Measurements from ENCODE around the gene DOK3.

DNA sequence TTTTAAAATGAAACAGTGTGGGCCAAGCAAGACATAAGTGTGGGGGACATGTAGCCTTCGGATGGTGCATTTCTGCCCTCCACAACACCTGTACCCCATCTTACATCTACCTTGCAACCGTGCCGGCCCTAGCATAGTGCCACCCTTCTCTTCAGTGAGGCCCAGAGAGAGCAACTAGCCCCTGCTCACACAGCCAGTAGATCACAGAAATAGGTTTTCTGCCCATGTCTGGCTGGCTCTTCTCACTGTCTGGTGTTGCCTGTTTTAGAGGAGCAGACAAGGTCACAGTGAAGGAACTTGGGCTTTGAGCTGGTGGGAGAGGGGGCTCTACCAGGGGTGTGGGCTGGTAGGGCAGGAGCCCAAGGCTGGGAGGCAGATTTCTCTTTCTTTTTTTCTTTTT is 23.4 kb downstream of the DOK3 start:
- TF ChIP-seq, protein P1, sequence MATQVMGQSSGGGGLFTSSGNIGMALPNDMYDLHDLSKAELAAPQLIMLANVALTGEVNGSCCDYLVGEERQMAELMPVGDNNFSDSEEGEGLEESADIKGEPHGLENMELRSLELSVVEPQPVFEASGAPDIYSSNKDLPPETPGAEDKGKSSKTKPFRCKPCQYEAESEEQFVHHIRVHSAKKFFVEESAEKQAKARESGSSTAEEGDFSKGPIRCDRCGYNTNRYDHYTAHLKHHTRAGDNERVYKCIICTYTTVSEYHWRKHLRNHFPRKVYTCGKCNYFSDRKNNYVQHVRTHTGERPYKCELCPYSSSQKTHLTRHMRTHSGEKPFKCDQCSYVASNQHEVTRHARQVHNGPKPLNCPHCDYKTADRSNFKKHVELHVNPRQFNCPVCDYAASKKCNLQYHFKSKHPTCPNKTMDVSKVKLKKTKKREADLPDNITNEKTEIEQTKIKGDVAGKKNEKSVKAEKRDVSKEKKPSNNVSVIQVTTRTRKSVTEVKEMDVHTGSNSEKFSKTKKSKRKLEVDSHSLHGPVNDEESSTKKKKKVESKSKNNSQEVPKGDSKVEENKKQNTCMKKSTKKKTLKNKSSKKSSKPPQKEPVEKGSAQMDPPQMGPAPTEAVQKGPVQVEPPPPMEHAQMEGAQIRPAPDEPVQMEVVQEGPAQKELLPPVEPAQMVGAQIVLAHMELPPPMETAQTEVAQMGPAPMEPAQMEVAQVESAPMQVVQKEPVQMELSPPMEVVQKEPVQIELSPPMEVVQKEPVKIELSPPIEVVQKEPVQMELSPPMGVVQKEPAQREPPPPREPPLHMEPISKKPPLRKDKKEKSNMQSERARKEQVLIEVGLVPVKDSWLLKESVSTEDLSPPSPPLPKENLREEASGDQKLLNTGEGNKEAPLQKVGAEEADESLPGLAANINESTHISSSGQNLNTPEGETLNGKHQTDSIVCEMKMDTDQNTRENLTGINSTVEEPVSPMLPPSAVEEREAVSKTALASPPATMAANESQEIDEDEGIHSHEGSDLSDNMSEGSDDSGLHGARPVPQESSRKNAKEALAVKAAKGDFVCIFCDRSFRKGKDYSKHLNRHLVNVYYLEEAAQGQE (IDR thresholded peaks at IDR 0.05; ENCODE audit: borderline replicate concordance), result no peak
- TF ChIP-seq, protein P2, sequence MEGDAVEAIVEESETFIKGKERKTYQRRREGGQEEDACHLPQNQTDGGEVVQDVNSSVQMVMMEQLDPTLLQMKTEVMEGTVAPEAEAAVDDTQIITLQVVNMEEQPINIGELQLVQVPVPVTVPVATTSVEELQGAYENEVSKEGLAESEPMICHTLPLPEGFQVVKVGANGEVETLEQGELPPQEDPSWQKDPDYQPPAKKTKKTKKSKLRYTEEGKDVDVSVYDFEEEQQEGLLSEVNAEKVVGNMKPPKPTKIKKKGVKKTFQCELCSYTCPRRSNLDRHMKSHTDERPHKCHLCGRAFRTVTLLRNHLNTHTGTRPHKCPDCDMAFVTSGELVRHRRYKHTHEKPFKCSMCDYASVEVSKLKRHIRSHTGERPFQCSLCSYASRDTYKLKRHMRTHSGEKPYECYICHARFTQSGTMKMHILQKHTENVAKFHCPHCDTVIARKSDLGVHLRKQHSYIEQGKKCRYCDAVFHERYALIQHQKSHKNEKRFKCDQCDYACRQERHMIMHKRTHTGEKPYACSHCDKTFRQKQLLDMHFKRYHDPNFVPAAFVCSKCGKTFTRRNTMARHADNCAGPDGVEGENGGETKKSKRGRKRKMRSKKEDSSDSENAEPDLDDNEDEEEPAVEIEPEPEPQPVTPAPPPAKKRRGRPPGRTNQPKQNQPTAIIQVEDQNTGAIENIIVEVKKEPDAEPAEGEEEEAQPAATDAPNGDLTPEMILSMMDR (IDR thresholded peaks at IDR 0.05; ENCODE audit: poor library complexity, severe bottlenecking), result no peak
- no peak for TF ChIP-seq TAF1 (IDR thresholded peaks at IDR 0.05; ENCODE audit: low read depth)

Data from neural cell (in vitro differentiated cells).